ENCODE data around the gene NR3C2. TPM values are rescaled to one million over a fixed set of nuclear protein-coding genes. Genes with fewer than 3 reads are reported as not detected.

Gene NR3C2
- total RNA-seq, 1 experiment from 2014 or later: 2.7 TPM

GRCh38 chr4:148477276-148477675 lies 35.1 kb upstream of the NR3C2 start:
- TF ChIP-seq EGR1 (IDR thresholded peaks at IDR 0.05; ENCODE audit: low read depth) (no peak), ELF1 (IDR thresholded peaks at IDR 0.05; ENCODE audit: borderline replicate concordance, low read depth) (no peak), POLR2A (IDR thresholded peaks at IDR 0.05; ENCODE audit: borderline replicate concordance, extremely low read depth, insufficient read depth, insufficient read length) (no peak)
- TF ChIP-seq, protein P1, sequence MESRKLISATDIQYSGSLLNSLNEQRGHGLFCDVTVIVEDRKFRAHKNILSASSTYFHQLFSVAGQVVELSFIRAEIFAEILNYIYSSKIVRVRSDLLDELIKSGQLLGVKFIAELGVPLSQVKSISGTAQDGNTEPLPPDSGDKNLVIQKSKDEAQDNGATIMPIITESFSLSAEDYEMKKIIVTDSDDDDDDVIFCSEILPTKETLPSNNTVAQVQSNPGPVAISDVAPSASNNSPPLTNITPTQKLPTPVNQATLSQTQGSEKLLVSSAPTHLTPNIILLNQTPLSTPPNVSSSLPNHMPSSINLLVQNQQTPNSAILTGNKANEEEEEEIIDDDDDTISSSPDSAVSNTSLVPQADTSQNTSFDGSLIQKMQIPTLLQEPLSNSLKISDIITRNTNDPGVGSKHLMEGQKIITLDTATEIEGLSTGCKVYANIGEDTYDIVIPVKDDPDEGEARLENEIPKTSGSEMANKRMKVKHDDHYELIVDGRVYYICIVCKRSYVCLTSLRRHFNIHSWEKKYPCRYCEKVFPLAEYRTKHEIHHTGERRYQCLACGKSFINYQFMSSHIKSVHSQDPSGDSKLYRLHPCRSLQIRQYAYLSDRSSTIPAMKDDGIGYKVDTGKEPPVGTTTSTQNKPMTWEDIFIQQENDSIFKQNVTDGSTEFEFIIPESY (IDR thresholded peaks at IDR 0.05; ENCODE audit: extremely low read depth, insufficient replicate concordance, low read length): no peak
- H3K4me2 ChIP-seq (ENCODE audit: low read length): no peak overlapping the region
- no TSS peak for BruUV-seq (replicated peaks)

GRCh38 chr4:148469938-148470337 lies 27.7 kb upstream of the NR3C2 start:
- no peak for ATAC-seq
- no peaks in the 10 kb centered on the region for H3K9me2 ChIP-seq (ENCODE audit: insufficient read depth)
- no peaks in the 10 kb centered on the region for H3K9me3 ChIP-seq (ENCODE audit: control insufficient read depth in 1 of 2, insufficient read depth in 1 of 2, low read depth in 1 of 2, low read length in 2 of 2)
- H2AFZ ChIP-seq (ENCODE audit: low read depth, low read length, poor library complexity, severe bottlenecking): no peak overlapping the region
- no peak overlapping the region for H3K4me3 ChIP-seq (replicated peaks in 1 of 2; ENCODE audit: low read depth in 1 of 2, low read length in 2 of 2)
- no peaks in the 10 kb centered on the region for H4K20me1 ChIP-seq (ENCODE audit: insufficient read depth)
- POLR2A ChIA-PET: no interaction called here
- CTCF ChIA-PET: no interaction called here
- no peak overlapping the region for H3K27ac ChIP-seq (ENCODE audit: low read depth, low read length)
- TF ChIP-seq FOSL1 (IDR thresholded peaks at IDR 0.05; ENCODE audit: low read depth): no peak
- H3K36me3 ChIP-seq (ENCODE audit: control insufficient read depth in 1 of 2, insufficient read depth in 2 of 2, low read length in 2 of 2): no peaks in the 10 kb centered on the region
- no peak overlapping the region for H3K4me2 ChIP-seq (ENCODE audit: low read length)
- no peak for DNase-seq (ENCODE audit: low read depth, low spot score)
- RAD21 ChIA-PET (ENCODE audit: low non-redundant PET in 1 of 2, low total read pairs in 2 of 2, uncharacterized antibody in 2 of 2, unreplicated experiment in 2 of 2): no interaction called here
- BruUV-seq (replicated peaks): no TSS peak
- no peaks in the 10 kb centered on the region for H3K27me3 ChIP-seq (ENCODE audit: insufficient read depth, low read length)
- H3K4me1 ChIP-seq (ENCODE audit: control insufficient read depth in 1 of 2, insufficient read depth in 2 of 2, low read length in 2 of 2): no peaks in the 10 kb centered on the region
- H3K9ac ChIP-seq (ENCODE audit: low read length): no peak overlapping the region
- intact Hi-C loops (cut with micrococcal nuclease): no loop called here
- H3K79me2 ChIP-seq (ENCODE audit: insufficient read depth, low read length): no peaks in the 10 kb centered on the region

More at GRCh38 chr4:148477276-148477675, 35.1 kb upstream of the NR3C2 start:
- no peak overlapping the region for H2AFZ ChIP-seq (ENCODE audit: low read depth, low read length, poor library complexity, severe bottlenecking)
- no peak overlapping the region for H3K4me3 ChIP-seq (replicated peaks in 1 of 2; ENCODE audit: low read depth in 1 of 2, low read length in 2 of 2)
- no peak overlapping the region for H3K27ac ChIP-seq (ENCODE audit: low read depth, low read length)
- no peak for DNase-seq (ENCODE audit: low read depth, low spot score)
- CTCF ChIA-PET: no interaction called here
- H3K9me2 ChIP-seq (ENCODE audit: insufficient read depth): no peaks in the 10 kb centered on the region
- intact Hi-C loops (cut with micrococcal nuclease): no loop called here
- no peak for ATAC-seq
- H3K36me3 ChIP-seq (ENCODE audit: control insufficient read depth in 1 of 2, insufficient read depth in 2 of 2, low read length in 2 of 2): no peaks in the 10 kb centered on the region
- H3K4me1 ChIP-seq (ENCODE audit: control insufficient read depth in 1 of 2, insufficient read depth in 2 of 2, low read length in 2 of 2): no peaks in the 10 kb centered on the region
- RAD21 ChIA-PET (ENCODE audit: low non-redundant PET in 1 of 2, low total read pairs in 2 of 2, uncharacterized antibody in 2 of 2, unreplicated experiment in 2 of 2): no interaction called here
- POLR2A ChIA-PET: no interaction called here
- H3K27me3 ChIP-seq (ENCODE audit: insufficient read depth, low read length): no peaks in the 10 kb centered on the region
- no peak overlapping the region for H3K9ac ChIP-seq (ENCODE audit: low read length)
- no peaks in the 10 kb centered on the region for H3K9me3 ChIP-seq (ENCODE audit: control insufficient read depth in 1 of 2, insufficient read depth in 1 of 2, low read depth in 1 of 2, low read length in 2 of 2)
- H3K79me2 ChIP-seq (ENCODE audit: insufficient read depth, low read length): no peaks in the 10 kb centered on the region
- H4K20me1 ChIP-seq (ENCODE audit: insufficient read depth): no peaks in the 10 kb centered on the region
